ENCODE results near the gene OPA1. TPM values are rescaled to one million over a fixed set of nuclear protein-coding genes. Genes with fewer than 3 reads are reported as not detected.

Gene OPA1
- total RNA-seq, 1 experiment from 2014 or later, result 72.0 TPM

- TF ChIP-seq CBX3 (IDR thresholded peaks at IDR 0.05; ENCODE audit: low read depth) (no peak), MAX (IDR thresholded peaks at IDR 0.05) (no peak), SRF (IDR thresholded peaks at IDR 0.05; ENCODE audit: low read depth) (no peak), FOSL1 (IDR thresholded peaks at IDR 0.05; ENCODE audit: low read depth) (no peak), TCF7L2 (IDR thresholded peaks at IDR 0.05; ENCODE audit: borderline replicate concordance, extremely low read depth, insufficient read depth, insufficient read length) (no peak), CTCF (IDR thresholded peaks at IDR 0.05 in 2 of 3, conservative IDR thresholded peaks at IDR 0.05 in 1 of 3; ENCODE audit: borderline replicate concordance in 1 of 3, insufficient read depth in 1 of 3, low read depth in 2 of 3, low read length in 2 of 3) (no peak)
These were observed 67.2 kb downstream of the OPA1 start (continued) for GRCh38 chr3:193660171-193660570.

GRCh38 chr3:193660698-193661411 is 67.8 kb downstream of the OPA1 start:
- Histone ChIP-seq H3K4me2 (ENCODE audit: low read length) (no peak overlapping the region), H3K9me3 (ENCODE audit: control insufficient read depth in 1 of 2, insufficient read depth in 1 of 2, low read depth in 1 of 2, low read length in 2 of 2) (no peaks in the 10 kb centered on the region), H3K79me2 (ENCODE audit: insufficient read depth, low read length) (no peaks in the 10 kb centered on the region), H4K20me1 (ENCODE audit: insufficient read depth) (no peaks in the 10 kb centered on the region; the same call in 1 of the 2 replicates), H3K4me3 (replicated peaks in 1 of 2; ENCODE audit: low read depth in 1 of 2, low read length in 2 of 2) (no peak overlapping the region), H3K9ac (ENCODE audit: low read length) (no peak overlapping the region), H3K9me2 (ENCODE audit: insufficient read depth) (no peaks in the 10 kb centered on the region), H3K27me3 (ENCODE audit: insufficient read depth, low read length) (no peaks in the 10 kb centered on the region), H2AFZ (ENCODE audit: low read depth, low read length, poor library complexity, severe bottlenecking) (no peak overlapping the region), H3K27ac (ENCODE audit: low read depth, low read length) (no peak overlapping the region), H3K4me1 (ENCODE audit: control insufficient read depth in 1 of 2, insufficient read depth in 2 of 2, low read length in 2 of 2) (no peaks in the 10 kb centered on the region), H3K36me3 (ENCODE audit: control insufficient read depth in 1 of 2, insufficient read depth in 2 of 2, low read length in 2 of 2) (peaks cover 19 to 30% of the 10 kb centered on the region in 2 experiments)
- DNase-seq (ENCODE audit: low read depth, low spot score) (no peak), ATAC-seq (no peak)
- no peak for TF ChIP-seq TCF7L2 (IDR thresholded peaks at IDR 0.05; ENCODE audit: borderline replicate concordance, extremely low read depth, insufficient read depth, insufficient read length)
- no peak for TF ChIP-seq SIN3A (IDR thresholded peaks at IDR 0.05; ENCODE audit: low read depth)
- no peak for TF ChIP-seq EZH2phosphoT487 (IDR thresholded peaks at IDR 0.05; ENCODE audit: borderline replicate concordance)
- intact Hi-C loops (cut with micrococcal nuclease), result loop anchor here (10.0 kb wide), 1 partner anchor 744 kb away; no protein-coding TSS in a partner anchor
- no TSS peak for BruUV-seq (replicated peaks)
- ChIA-PET RAD21 (ENCODE audit: low non-redundant PET in 1 of 2, low total read pairs in 2 of 2, uncharacterized antibody in 2 of 2, unreplicated experiment in 2 of 2) (no interaction called here), POLR2A (interaction anchor here (0.8 kb wide), 1 partner anchor 14 kb away, joined by 3 read pairs; no protein-coding TSS in a partner anchor), CTCF (no interaction called here)

All from HCT116 (cell line).